HCT116 (cell line): ENCODE data around the gene ISCA2. TPM values are rescaled to one million over a fixed set of nuclear protein-coding genes. Genes with fewer than 3 reads are reported as not detected.

Experiments
- ATAC-seq: fragments of 200-7000 bp; cut with Tn5 transposase; 2 replicates; pipeline ENCODE4 v1.9.1; 2020; ENCODE audit warnings: mild to moderate bottlenecking, moderate library complexity
- BruUV-seq: library from RNA; stranded (reverse); fragments of 400-500 nt; replicated peaks from 2 replicates; lab custom pipeline; 2021; lab: Mats Ljungman, UMichigan
- CTCF ChIA-PET: fragments of 300-600 bp; sonication (Branson Sonifier 250); formaldehyde crosslinking; loops from one replicate; lab custom pipeline; 2021; ENCODE audit warnings: antibody characterized with exemption; lab: Charles Lee
- POLR2A ChIA-PET: fragments of 300-600, 350-600 bp; sonication (Branson Sonifier 250); formaldehyde crosslinking; loops from one replicate; lab custom pipeline; 2021; ENCODE audit warnings: antibody characterized with exemption; lab: Charles Lee
- RAD21 ChIA-PET, 2 experiments: fragments of 300-600 bp; sonication (Branson Sonifier 250); formaldehyde crosslinking; loops; one replicate each; lab custom pipeline; 2023; ENCODE audit warnings: low total read pairs in 2 of 2; ENCODE audit not compliant: uncharacterized antibody in 2 of 2, unreplicated experiment in 2 of 2, low non-redundant PET in 1 of 2; lab: Charles Lee
- DNase-seq: peaks from one replicate; pipeline ENCODE4 v3.0.0-alpha.2; 2010; ENCODE audit warnings: low read depth, low spot score
- H2AFZ ChIP-seq: fragments of 200-600 bp; shearing (Covaris generic), sonication (generic); 2 replicates; pipeline ENCODE4 v1.6.1; 2017; ENCODE audit warnings: low read depth, mixed run types, mixed read lengths, antibody characterized with exemption, low read length; ENCODE audit not compliant: poor library complexity, severe bottlenecking
- H3K27ac ChIP-seq: 2 replicates; pipeline ENCODE4 v1.5.1; 2012; ENCODE audit warnings: low read depth, low read length
- H3K27me3 ChIP-seq: fragments of 200-600 bp; sonication (generic); 2 replicates; pipeline ENCODE4 v1.6.1; 2016; ENCODE audit warnings: mixed run types, low read length, mixed read lengths; ENCODE audit not compliant: insufficient read depth
- H3K36me3 ChIP-seq, 2 experiments: fragments of 200-500 bp in 1 of 2; fragments of 200-600 bp in 1 of 2; sonication (Bioruptor generic) in 1 of 2; sonication (generic) in 1 of 2; 2 replicates each; pipeline versions ENCODE4 v1.5.1 to v1.6.1; 2014 to 2016; ENCODE audit warnings: low read length in 2 of 2, inconsistent platforms in 1 of 2, mixed read lengths in 1 of 2, mixed run types in 1 of 2; ENCODE audit not compliant: insufficient read depth in 2 of 2, control insufficient read depth in 1 of 2
- H3K4me1 ChIP-seq, 2 experiments: fragments of 200-600 bp in 1 of 2; sonication (generic) in 1 of 2; 2 replicates each; pipeline versions ENCODE4 v1.5.1 to v1.6.1; 2012 to 2017; ENCODE audit warnings: low read length in 2 of 2, inconsistent platforms in 1 of 2, mild to moderate bottlenecking in 1 of 2, mixed read lengths in 1 of 2, mixed run types in 1 of 2, moderate library complexity in 1 of 2; ENCODE audit not compliant: insufficient read depth in 2 of 2, control insufficient read depth in 1 of 2
- H3K4me2 ChIP-seq: fragments of 200-600 bp; sonication (generic); 2 replicates; pipeline ENCODE4 v1.6.1; 2017; ENCODE audit warnings: mixed run types, low read length, mixed read lengths
- H3K4me3 ChIP-seq, 2 experiments: fragments of 200-600 bp in 1 of 2; sonication (generic) in 1 of 2; replicated peaks in 1 of 2; 2 replicates each; pipeline ENCODE4 v1.5.1; 2011 to 2016; ENCODE audit warnings: low read length in 2 of 2, control low read depth in 1 of 2, low read depth in 1 of 2, mild to moderate bottlenecking in 1 of 2, mixed read lengths in 1 of 2, mixed run types in 1 of 2
- H3K79me2 ChIP-seq: fragments of 200-600 bp; sonication (generic); 2 replicates; pipeline ENCODE4 v1.6.1; 2017; ENCODE audit warnings: mild to moderate bottlenecking, mixed run types, low read length, moderate library complexity, mixed read lengths; ENCODE audit not compliant: insufficient read depth
- H3K9ac ChIP-seq: fragments of 200-600 bp; sonication (generic); 2 replicates; pipeline ENCODE4 v1.6.1; 2016; ENCODE audit warnings: low read length, mixed read lengths
- H3K9me2 ChIP-seq: fragments of 200-600 bp; sonication (generic), shearing (Covaris generic); 2 replicates; pipeline ENCODE4 v1.6.1; 2017; ENCODE audit warnings: mixed run types, mild to moderate bottlenecking, moderate library complexity; ENCODE audit not compliant: insufficient read depth
- H3K9me3 ChIP-seq, 2 experiments: fragments of 200-500 bp in 1 of 2; fragments of 200-600 bp in 1 of 2; sonication (Bioruptor generic) in 1 of 2; sonication (generic) in 1 of 2; 2 replicates each; pipeline ENCODE4 v1.6.1; 2014 to 2017; ENCODE audit warnings: low read length in 2 of 2, mixed read lengths in 2 of 2, inconsistent platforms in 1 of 2, low read depth in 1 of 2, mild to moderate bottlenecking in 1 of 2, mixed run types in 1 of 2, moderate library complexity in 1 of 2; ENCODE audit not compliant: control insufficient read depth in 1 of 2, insufficient read depth in 1 of 2
- H4K20me1 ChIP-seq: fragments of 200-600 bp; sonication (generic), shearing (Covaris generic); 2 replicates; pipeline ENCODE4 v1.6.1; 2017; ENCODE audit warnings: mixed run types, mild to moderate bottlenecking, moderate library complexity; ENCODE audit not compliant: insufficient read depth
- CBX3 ChIP-seq: IDR thresholded peaks from 2 replicates; pipeline ENCODE4 v1.6.1; 2012; ENCODE audit warnings: low read depth
- EGR1 ChIP-seq: IDR thresholded peaks from 2 replicates; pipeline ENCODE4 v1.6.1; 2012; ENCODE audit warnings: low read depth
- FOSL1 ChIP-seq: IDR thresholded peaks from 2 replicates; pipeline ENCODE4 v1.6.1; 2012; ENCODE audit warnings: low read depth
- MAX ChIP-seq: IDR thresholded peaks from 2 replicates; pipeline ENCODE4 v1.6.1; 2012
- POLR2A ChIP-seq: IDR thresholded peaks from 2 replicates; pipeline ENCODE4 v1.7.0; 2011; ENCODE audit warnings: borderline replicate concordance; ENCODE audit not compliant: insufficient read depth, insufficient read length; ENCODE audit errors: extremely low read depth
- POLR2AphosphoS5 ChIP-seq: IDR thresholded peaks from 2 replicates; pipeline ENCODE4 v1.6.1; 2011; ENCODE audit warnings: mild to moderate bottlenecking, low read depth, low read length, moderate library complexity
- SIN3A ChIP-seq: IDR thresholded peaks from 2 replicates; pipeline ENCODE4 v1.6.1; 2012; ENCODE audit warnings: low read depth
- SP1 ChIP-seq: IDR thresholded peaks from 2 replicates; pipeline ENCODE4 v1.6.1; 2012; ENCODE audit warnings: low read depth
- SRF ChIP-seq: IDR thresholded peaks from 2 replicates; pipeline ENCODE4 v1.6.1; 2012; ENCODE audit warnings: low read depth
- TCF7L2 ChIP-seq: IDR thresholded peaks from 2 replicates; pipeline ENCODE4 v1.7.0; 2011; ENCODE audit warnings: borderline replicate concordance, inconsistent platforms; ENCODE audit not compliant: insufficient read depth, insufficient read length; ENCODE audit errors: extremely low read depth
- intact Hi-C: fragments of 100-400 bp; cut with micrococcal nuclease; formaldehyde crosslinking; loops from 2 replicates; pipeline ENCODE4 v1.10.0; 2022
- total RNA-seq: library from RNA; stranded (reverse); gene quantifications from one replicate; pipeline ENCODE4 v1.2.1, GENCODE V29; 2021; ENCODE audit not compliant: unreplicated experiment
- TF ChIP-seq, protein P1 (sequence below): IDR thresholded peaks from 2 replicates; pipeline ENCODE4 v1.6.1; 2012; ENCODE audit warnings: low read depth
- TF ChIP-seq, protein P2 (sequence below): IDR thresholded peaks from 2 replicates; pipeline ENCODE4 v1.6.1; 2012

Gene ISCA2
- total RNA-seq, 1 experiment from 2014 or later: 27.5 TPM

GRCh38 chr14:74505831-74506230 is 12.3 kb downstream of the ISCA2 start:
- Histone ChIP-seq H2AFZ (no peak overlapping the region), H3K9me3 (no peaks in the 10 kb centered on the region), H3K4me2 (no peak overlapping the region), H3K27me3 (no peaks in the 10 kb centered on the region), H3K4me3 (no peak overlapping the region), H3K27ac (no peak overlapping the region), H3K4me1 (peaks cover 0 to 21% of the 10 kb centered on the region in 2 experiments; a peak in 2 of 4 replicates), H3K36me3 (no peaks in the 10 kb centered on the region), H4K20me1 (no peaks in the 10 kb centered on the region), H3K9me2 (no peaks in the 10 kb centered on the region), H3K79me2 (no peaks in the 10 kb centered on the region), H3K9ac (no peak overlapping the region)
- ChIA-PET POLR2A (no interaction called here), RAD21 (no interaction called here), CTCF (interaction anchor here (0.7 to 2.1 kb wide), 2 partner anchors 10 to 13 kb away, joined by 3 to 10 read pairs; partner anchors contain the start of genes ISCA2 and NPC2)
- intact Hi-C loops: no loop called here
- DNase-seq (no peak), ATAC-seq (no peak)
- no peak for TF ChIP-seq POLR2A
- TF ChIP-seq FOSL1: no peak
- TF ChIP-seq, protein P1, sequence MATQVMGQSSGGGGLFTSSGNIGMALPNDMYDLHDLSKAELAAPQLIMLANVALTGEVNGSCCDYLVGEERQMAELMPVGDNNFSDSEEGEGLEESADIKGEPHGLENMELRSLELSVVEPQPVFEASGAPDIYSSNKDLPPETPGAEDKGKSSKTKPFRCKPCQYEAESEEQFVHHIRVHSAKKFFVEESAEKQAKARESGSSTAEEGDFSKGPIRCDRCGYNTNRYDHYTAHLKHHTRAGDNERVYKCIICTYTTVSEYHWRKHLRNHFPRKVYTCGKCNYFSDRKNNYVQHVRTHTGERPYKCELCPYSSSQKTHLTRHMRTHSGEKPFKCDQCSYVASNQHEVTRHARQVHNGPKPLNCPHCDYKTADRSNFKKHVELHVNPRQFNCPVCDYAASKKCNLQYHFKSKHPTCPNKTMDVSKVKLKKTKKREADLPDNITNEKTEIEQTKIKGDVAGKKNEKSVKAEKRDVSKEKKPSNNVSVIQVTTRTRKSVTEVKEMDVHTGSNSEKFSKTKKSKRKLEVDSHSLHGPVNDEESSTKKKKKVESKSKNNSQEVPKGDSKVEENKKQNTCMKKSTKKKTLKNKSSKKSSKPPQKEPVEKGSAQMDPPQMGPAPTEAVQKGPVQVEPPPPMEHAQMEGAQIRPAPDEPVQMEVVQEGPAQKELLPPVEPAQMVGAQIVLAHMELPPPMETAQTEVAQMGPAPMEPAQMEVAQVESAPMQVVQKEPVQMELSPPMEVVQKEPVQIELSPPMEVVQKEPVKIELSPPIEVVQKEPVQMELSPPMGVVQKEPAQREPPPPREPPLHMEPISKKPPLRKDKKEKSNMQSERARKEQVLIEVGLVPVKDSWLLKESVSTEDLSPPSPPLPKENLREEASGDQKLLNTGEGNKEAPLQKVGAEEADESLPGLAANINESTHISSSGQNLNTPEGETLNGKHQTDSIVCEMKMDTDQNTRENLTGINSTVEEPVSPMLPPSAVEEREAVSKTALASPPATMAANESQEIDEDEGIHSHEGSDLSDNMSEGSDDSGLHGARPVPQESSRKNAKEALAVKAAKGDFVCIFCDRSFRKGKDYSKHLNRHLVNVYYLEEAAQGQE: no peak
- BruUV-seq: no TSS peak

- Histone ChIP-seq H3K9ac (no peak overlapping the region), H3K9me3 (no peaks in the 10 kb centered on the region), H3K4me2 (no peak overlapping the region), H3K79me2 (no peaks in the 10 kb centered on the region), H4K20me1 (no peaks in the 10 kb centered on the region), H3K9me2 (no peaks in the 10 kb centered on the region), H2AFZ (no peak overlapping the region), H3K36me3 (no peaks in the 10 kb centered on the region), H3K4me3 (no peak overlapping the region), H3K4me1 (peaks cover 0 to 22% of the 10 kb centered on the region in 2 experiments; a peak in 2 of 4 replicates)
- CTCF ChIA-PET: no interaction called here
- BruUV-seq: no TSS peak
- ATAC-seq (no peak), DNase-seq (no peak)
- intact Hi-C loops: no loop called here
- TF ChIP-seq SRF (no peak), EGR1 (no peak), POLR2AphosphoS5 (no peak), MAX (no peak), CBX3 (no peak), SIN3A (no peak), SP1 (no peak), TCF7L2 (no peak)
- TF ChIP-seq, protein P1: no peak
- TF ChIP-seq, protein P2, sequence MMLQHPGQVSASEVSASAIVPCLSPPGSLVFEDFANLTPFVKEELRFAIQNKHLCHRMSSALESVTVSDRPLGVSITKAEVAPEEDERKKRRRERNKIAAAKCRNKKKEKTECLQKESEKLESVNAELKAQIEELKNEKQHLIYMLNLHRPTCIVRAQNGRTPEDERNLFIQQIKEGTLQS: no peak
- TF ChIP-seq, all 23 proteins: peak for 0
- POLR2A ChIA-PET: no interaction called here
- H3K27ac ChIP-seq: no peak overlapping the region
- RAD21 ChIA-PET: no interaction called here
- H3K27me3 ChIP-seq: no peaks in the 10 kb centered on the region
These were observed 12.9 kb downstream of the ISCA2 start for GRCh38 chr14:74506411-74506851.
